Glutamatergic neuron (in vitro differentiated cells): ENCODE results near the gene EFCAB5. TPM values are rescaled to one million over a fixed set of nuclear protein-coding genes. Genes with fewer than 3 reads are reported as not detected.

Experiments used
- DNase-seq: peaks from one replicate; pipeline ENCODE4 v3.0.0; 2022
- H3K27ac Mint-ChIP-seq: one replicate; pipeline ENCODE4 v1.8.0; 2020; ENCODE audit warnings: mild to moderate bottlenecking, mixed read lengths, inconsistent platforms; ENCODE audit not compliant: unreplicated experiment
- H3K27me3 Mint-ChIP-seq: one replicate; pipeline ENCODE4 v1.8.0; 2020; ENCODE audit warnings: mild to moderate bottlenecking, moderate library complexity, mixed read lengths, inconsistent platforms; ENCODE audit not compliant: unreplicated experiment
- H3K36me3 Mint-ChIP-seq: one replicate; pipeline ENCODE4 v1.8.0; 2020; ENCODE audit warnings: mild to moderate bottlenecking, mixed read lengths, inconsistent platforms; ENCODE audit not compliant: unreplicated experiment
- H3K4me1 Mint-ChIP-seq: one replicate; pipeline ENCODE4 v1.8.0; 2020; ENCODE audit warnings: mild to moderate bottlenecking, low read depth, mixed read lengths, inconsistent platforms; ENCODE audit not compliant: unreplicated experiment
- H3K4me3 Mint-ChIP-seq: one replicate; pipeline ENCODE4 v1.8.0; 2020; ENCODE audit warnings: mild to moderate bottlenecking, mixed read lengths, inconsistent platforms; ENCODE audit not compliant: unreplicated experiment
- H3K9me3 Mint-ChIP-seq: one replicate; pipeline ENCODE4 v1.8.0; 2020; ENCODE audit warnings: mild to moderate bottlenecking, moderate library complexity, mixed read lengths, inconsistent platforms; ENCODE audit not compliant: unreplicated experiment
- total RNA-seq: library from RNA; stranded (reverse); fragmentation: NEBNext Ultra II Directional; extraction: Animal tissue kit (Norgen Biotek cat#: 25700); gene quantifications from one replicate; pipeline ENCODE4 v1.2.1, GENCODE V29; 2021; ENCODE audit not compliant: unreplicated experiment
- TF ChIP-seq, protein P1 (sequence below): fragments of 200-600 bp; sonication (generic); IDR thresholded peaks from one replicate; pipeline ENCODE4 v1.5.0; 2021; ENCODE audit not compliant: partially characterized antibody, unreplicated experiment

Gene EFCAB5
- total RNA-seq, 1 donor from 2014 or later, result 0.69 TPM

DNA sequence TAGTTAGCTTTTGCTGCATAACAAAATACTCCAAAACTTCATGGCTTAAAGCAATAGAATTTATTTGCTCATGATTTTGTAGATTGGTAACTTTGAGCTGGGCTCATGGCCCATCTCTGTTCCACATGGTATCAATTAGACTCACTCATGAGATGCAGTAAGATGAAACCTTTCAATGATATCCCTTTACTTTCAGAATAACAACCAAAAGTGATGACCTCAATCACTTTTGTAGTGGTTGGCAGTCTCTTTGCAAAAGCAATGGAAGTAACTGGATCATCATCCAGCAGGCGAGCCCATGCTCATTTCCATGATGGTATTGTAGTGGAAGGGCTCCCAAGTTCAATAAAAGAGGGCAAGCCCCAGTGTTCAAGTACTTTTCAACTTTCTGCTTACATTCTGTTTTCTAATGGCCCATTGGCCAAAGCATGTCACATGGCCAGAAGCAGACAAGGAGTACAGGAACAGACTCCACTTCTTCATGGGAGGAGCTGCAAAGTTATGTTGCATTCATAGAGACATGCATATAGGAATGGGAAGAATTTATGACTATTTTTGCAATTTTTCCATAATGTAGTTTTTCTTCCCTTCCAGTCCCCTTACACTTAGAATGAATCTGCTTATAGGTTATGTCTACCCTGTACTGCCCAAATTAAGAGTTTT is 41.7 kb downstream of the EFCAB5 start:
- Mint-ChIP-seq H3K9me3 (no peaks in the 10 kb centered on the region), H3K27me3 (no peaks in the 10 kb centered on the region), H3K36me3 (peaks cover 5% of the 10 kb centered on the region), H3K27ac (no peak overlapping the region), H3K4me1 (no peaks in the 10 kb centered on the region), H3K4me3 (no peak overlapping the region)
- DNase-seq, result no peak
- TF ChIP-seq, protein P1, sequence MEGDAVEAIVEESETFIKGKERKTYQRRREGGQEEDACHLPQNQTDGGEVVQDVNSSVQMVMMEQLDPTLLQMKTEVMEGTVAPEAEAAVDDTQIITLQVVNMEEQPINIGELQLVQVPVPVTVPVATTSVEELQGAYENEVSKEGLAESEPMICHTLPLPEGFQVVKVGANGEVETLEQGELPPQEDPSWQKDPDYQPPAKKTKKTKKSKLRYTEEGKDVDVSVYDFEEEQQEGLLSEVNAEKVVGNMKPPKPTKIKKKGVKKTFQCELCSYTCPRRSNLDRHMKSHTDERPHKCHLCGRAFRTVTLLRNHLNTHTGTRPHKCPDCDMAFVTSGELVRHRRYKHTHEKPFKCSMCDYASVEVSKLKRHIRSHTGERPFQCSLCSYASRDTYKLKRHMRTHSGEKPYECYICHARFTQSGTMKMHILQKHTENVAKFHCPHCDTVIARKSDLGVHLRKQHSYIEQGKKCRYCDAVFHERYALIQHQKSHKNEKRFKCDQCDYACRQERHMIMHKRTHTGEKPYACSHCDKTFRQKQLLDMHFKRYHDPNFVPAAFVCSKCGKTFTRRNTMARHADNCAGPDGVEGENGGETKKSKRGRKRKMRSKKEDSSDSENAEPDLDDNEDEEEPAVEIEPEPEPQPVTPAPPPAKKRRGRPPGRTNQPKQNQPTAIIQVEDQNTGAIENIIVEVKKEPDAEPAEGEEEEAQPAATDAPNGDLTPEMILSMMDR, result no peak

DNA sequence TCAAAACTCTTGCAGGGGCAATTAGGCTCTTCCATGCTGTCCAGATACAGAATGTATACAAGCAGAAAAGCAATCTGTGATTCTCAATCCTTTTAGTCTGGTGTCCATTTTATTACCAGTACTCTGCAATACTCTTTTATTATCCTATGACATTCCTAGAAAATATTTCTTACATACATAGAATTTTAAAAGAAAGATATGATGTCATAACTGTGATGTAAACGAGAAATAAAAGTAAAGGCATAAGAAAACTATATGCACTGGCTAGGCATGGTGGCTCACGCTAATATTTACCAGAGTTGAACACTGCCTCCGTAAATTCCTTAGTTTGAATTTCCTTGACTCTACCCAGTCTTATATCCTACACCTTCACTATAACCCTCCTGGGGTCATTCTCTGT is 55.0 kb downstream of the EFCAB5 start:
- TF ChIP-seq, protein P1, result no peak
- no peak for DNase-seq
- Mint-ChIP-seq H3K36me3 (no peaks in the 10 kb centered on the region), H3K4me3 (no peak overlapping the region), H3K4me1 (no peaks in the 10 kb centered on the region), H3K27me3 (no peaks in the 10 kb centered on the region), H3K9me3 (no peaks in the 10 kb centered on the region), H3K27ac (no peak overlapping the region)

DNA sequence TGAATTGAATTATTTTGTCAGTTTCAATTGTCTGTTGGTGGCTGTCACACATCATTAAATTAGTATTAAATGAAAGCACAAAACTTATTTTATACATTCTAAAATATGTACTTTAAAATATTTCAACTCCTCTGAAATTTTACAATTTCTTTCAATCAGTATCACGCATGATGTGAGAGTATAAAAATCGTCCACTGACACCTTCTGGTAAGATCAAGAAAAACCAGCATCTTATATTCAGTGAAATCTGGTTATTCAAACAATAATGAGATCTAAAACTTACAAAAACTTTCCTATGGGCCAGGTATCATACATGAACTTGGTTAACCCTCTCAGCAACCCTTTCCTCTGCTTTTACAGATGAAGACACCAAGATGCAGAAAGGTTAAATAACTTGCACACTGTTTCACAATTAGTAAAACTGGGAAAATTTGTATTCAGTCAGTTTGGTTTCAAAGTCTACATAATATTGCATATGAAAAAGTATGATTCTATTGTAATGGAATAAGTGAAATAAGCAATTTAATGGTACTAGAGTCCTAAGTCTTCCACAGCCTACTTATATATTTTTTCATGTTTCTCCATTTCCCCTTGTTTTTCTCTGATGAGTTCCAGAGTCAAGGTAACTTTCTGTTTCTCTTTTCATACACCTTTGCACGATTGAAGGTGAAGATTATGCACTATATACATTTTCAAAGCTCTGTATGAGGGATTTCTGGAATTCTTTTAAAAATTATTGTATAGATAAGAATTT is 58.7 kb downstream of the EFCAB5 start:
- Mint-ChIP-seq H3K36me3 (no peaks in the 10 kb centered on the region), H3K9me3 (no peaks in the 10 kb centered on the region), H3K4me1 (no peaks in the 10 kb centered on the region), H3K27me3 (no peaks in the 10 kb centered on the region), H3K27ac (no peak overlapping the region), H3K4me3 (no peak overlapping the region)
- DNase-seq, result no peak
- TF ChIP-seq, protein P1, result no peak

DNA sequence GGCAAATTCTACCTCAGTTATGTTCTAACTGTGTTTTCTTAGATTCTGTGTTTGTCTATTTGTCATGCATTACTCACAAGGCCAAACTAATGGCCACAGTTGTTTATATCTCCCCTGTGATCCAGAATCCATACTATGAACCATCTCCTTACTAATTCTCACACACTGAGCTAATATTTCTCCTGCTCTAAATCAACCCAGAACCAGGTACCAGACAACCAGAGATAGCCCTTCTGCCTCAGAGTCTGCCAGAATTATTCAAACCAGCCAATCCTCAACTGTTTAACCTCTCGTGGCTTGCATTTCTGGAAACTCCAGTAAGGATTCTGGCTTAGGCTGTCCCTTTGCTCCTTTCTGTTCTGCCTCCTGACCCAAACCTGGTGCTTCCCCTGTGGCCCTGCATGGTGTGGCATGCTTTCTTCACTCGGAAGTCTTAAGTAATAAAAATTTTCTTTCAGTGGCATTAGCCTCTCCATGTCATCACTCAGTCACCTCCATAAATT is 59.4 kb downstream of the EFCAB5 start:
- TF ChIP-seq, protein P1, result no peak
- Mint-ChIP-seq H3K27me3 (no peaks in the 10 kb centered on the region), H3K4me1 (no peaks in the 10 kb centered on the region), H3K4me3 (no peak overlapping the region), H3K27ac (no peak overlapping the region), H3K36me3 (no peaks in the 10 kb centered on the region), H3K9me3 (no peaks in the 10 kb centered on the region)
- DNase-seq, result no peak

DNA sequence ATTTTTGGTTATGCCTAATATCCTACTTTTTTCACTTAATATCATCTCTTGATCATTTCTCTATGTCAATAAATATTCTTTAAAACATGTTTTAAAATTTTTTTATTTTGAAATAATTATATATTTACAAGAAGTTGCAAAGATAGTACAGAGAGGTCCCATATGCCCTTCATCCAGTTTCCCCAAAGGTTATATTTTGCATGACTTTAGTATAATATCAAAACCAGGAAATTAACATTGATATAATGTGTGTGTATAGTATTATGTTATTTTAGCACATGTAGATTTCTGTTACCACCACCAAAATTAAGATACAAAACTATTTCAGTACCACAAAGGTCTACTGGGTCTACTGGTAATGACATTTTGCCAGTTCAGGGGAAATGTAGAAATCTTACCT is 60.7 kb downstream of the EFCAB5 start:
- Mint-ChIP-seq H3K9me3 (no peaks in the 10 kb centered on the region), H3K4me3 (no peak overlapping the region), H3K4me1 (no peaks in the 10 kb centered on the region), H3K27me3 (no peaks in the 10 kb centered on the region), H3K27ac (no peak overlapping the region), H3K36me3 (no peaks in the 10 kb centered on the region)
- TF ChIP-seq, protein P1, result no peak
- no peak for DNase-seq
